GM21515 (cell line): ENCODE results near the gene CDK5RAP3.
A peak's percentile ranks its signal among the peaks of the same experiment; 100 is the strongest.
"Not testable (repeated sequence)": the region's sequence is repeated elsewhere in the genome, so short reads cannot be mapped to it uniquely, and the experiment has no call there.

ENCODE experiments used
- ATAC-seq: cut with Tn5 transposase; IDR thresholded peaks from one replicate; pipeline ENCODE4 v1.9.1; 2021; ENCODE audit not compliant: unreplicated experiment

The CDK5RAP3 gene, protein sequence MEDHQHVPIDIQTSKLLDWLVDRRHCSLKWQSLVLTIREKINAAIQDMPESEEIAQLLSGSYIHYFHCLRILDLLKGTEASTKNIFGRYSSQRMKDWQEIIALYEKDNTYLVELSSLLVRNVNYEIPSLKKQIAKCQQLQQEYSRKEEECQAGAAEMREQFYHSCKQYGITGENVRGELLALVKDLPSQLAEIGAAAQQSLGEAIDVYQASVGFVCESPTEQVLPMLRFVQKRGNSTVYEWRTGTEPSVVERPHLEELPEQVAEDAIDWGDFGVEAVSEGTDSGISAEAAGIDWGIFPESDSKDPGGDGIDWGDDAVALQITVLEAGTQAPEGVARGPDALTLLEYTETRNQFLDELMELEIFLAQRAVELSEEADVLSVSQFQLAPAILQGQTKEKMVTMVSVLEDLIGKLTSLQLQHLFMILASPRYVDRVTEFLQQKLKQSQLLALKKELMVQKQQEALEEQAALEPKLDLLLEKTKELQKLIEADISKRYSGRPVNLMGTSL

DNA sequence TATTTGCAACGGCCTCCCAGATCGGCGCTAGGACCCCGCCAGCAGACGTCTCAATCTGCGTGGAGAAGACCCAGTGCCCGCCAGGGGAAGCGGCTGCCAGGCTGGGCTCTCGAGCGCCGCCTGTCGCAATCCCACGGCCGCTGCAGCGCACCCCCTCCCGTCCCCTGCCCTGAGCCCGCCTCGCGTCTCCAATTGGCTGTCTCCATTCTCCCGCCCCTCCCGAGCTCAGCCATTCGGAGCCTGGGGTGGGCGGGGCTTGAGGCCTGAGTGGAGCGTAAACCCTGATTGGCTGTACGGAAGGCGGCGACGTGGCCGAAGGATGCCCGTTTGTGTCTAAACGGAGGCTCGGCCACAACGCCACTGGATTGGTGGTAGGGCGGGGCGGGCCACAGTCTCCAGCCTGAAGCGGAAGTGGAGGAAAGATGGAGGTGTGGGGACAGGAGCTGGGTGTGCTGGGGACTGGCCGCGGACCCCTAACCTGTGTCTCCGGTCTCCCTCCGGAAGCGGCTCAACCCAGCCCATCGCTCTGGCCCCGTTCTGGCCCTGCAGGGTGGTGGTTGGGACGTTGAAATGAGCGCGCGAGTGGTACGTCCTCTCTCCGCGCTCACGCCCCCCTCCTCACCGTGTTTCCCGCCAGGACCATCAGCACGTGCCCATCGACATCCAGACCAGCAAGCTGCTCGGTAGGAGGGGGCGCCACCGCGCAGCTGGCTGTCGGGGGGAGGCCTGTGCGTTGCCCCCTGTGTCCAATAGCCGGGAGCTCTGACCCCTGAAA, at the start of gene CDK5RAP3:
TSS of gene CDK5RAP3 (plus strand) at position 389 of the 775 bp plus-strand sequence. CDS start at position 423, 34 bp downstream.
- ATAC-seq, result peak; percentile 96

DNA sequence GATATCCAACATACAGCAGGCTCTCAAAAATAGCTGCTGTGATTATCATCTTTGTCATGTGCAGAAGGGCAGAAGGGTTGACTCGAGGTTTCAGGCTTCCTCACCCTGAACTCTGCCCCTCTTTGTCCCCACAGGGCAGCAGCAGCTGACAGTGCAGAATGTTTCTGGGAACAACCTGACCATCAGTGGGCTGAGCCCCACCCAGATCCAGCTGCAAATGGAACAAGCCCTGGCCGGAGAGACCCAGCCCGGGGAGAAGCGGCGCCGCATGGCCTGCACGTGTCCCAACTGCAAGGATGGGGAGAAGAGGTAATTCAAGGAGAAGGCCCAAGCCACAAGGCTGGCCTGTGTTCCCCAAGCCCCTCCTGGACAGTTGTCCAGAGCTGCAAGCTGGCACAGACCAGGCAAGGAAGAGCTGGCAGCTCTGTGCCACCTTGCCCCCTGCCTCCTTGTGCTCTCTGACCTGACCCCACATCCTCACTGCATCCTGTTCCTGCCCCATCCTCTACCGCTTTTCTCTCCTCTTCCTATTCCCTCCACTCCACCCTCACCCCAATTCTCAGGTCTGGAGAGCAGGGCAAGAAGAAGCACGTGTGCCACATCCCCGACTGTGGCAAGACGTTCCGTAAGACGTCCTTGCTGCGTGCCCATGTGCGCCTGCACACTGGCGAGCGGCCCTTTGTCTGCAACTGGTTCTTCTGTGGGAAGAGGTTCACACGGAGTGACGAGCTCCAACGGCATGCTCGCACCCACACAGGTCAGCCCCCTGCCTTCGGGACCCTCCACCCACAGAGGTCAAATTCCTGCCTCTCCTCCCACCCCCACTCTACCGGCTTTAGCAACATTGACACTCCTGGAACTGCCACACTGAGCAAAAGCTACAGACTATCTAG, 45.9 kb upstream of the CDK5RAP3 start:
- no peak for ATAC-seq

DNA sequence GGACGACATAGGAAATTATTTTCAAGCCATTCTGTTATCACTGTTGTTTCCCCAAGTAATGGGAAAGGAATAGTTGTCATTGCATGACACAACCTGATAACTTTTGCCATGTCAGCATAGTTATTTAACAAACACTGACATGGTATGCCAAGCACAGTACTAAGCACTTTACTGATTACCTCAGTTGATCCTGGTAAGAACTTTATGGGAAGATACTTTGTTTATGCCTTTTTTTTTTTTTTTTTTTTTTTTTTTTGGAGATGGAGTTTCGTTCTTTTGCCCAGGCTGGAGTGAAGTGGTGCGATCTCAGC, 45.3 kb upstream of the CDK5RAP3 start:
- no peak for ATAC-seq

DNA sequence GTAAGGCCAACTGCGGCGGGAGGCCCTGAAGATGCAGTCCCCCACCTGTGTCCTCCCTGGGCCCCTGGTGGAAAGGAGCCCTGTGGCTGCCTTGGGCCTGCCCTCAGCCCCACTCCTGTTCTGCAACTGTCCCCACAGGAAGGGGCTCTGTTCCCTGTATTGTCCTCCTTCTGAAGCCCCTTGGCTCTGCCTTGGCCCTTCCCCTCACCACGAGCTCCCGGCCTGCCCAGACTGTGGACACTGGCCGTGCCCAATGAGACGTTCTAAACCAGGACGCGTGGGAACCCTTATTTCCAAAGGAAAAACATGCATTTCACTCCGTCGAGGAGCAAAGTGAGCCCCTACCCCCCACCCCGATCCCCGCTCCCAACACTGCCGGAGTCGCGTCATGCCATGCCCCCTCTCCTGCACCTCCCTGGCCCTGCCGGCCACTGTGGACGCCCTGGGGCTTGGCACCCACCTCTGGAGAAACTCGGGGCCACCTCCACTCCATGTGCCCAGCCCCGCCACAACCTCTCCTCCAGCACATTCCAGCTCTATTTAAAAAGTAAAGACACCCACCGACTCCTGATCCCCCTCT, 43.0 kb upstream of the CDK5RAP3 start:
- ATAC-seq, result no peak

DNA sequence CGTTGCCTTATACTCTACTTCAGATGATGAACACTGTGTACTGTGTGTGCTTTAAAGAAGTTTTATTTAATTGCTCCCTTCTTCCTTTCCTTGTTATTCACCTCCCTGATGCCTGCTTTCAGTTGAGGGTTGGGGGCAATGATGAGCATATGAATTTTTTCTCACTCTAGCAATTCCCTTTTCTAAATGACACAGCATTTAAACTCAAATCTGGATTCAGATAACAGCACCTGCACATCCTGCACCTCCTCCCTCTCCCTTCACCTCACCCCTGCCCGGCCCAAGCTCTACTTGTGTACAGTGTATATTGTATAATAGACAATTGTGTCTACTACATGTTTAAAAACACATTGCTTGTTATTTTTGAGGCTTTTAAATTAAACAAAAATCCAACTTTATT, 42.5 kb upstream of the CDK5RAP3 start:
- ATAC-seq, result no peak

DNA sequence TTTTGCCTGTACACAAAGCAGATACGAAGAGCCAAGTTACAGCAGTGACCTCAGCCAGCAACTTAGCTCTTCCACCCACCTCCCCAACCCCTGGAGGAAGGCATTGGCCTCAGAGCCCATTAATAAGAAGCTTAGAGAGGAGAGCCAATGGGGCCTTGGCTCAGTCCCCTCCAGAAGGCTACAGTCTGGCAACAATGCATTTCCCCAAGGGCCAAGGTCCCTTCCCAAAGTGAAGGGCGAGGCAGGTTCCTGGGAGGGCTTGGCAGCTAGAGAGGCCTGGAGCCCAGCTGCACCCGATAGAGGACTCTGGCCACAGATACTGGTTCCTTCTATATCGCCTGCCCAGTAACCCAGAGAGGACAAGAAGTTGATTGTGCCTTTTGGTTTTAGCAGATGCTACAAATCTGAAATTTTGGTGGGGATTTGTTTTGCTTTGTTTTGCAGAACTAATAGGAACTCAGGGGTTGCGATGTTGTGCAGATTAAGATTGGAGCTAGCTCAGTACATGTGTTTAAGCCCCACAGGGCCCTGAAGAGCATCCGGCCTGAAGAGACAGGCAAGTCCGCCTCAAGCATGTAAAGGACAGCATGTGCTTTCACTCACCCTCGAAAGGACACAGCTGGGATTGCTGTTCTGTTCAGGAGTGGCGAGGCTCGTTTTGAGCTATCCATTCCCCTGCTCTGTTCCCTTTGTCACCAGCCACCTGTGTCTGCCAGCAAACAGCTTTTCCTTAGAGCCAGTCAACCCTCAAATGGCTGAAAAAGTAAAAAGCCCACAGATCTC, 41.5 kb upstream of the CDK5RAP3 start:
- ATAC-seq, result no peak

DNA sequence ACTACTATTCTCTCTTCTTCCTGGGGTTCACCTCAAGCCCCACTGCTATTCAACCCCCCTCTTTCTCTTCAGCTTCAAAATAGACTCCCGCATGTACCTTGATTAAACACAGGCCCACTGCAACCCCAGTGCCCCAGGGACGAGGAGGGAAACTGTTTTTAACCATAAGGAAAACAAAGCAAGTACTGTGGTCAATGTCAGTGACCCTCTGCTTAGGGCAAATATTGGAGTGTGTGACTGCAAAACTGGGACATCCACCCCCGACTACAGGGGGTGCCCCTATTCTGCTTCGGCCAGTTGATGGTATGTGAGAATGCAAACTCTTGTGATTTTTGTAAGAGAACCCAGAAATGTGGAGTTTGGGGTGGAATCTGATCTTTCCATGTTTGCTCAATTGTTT, 39.1 kb upstream of the CDK5RAP3 start:
- ATAC-seq, result no peak

DNA sequence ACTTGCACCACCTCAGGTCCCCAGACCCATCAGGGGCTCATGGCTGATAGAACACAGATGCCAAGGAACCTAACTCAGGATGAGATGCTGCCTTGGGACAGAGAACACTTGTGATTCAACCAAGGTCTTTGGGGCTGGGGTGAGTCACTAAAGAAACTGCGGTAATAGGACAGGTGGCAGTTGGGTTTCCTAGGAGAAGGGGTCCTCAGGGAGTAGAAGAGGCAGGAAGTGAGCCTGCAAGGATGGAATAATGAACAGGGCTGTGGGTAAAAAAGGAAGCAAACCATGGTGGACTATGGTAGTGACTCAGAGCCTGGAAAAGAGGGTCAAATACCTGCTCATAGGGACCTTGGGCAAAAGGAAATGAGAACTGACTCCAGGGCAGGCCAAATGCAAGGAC, 36.1 kb upstream of the CDK5RAP3 start:
- no peak for ATAC-seq

DNA sequence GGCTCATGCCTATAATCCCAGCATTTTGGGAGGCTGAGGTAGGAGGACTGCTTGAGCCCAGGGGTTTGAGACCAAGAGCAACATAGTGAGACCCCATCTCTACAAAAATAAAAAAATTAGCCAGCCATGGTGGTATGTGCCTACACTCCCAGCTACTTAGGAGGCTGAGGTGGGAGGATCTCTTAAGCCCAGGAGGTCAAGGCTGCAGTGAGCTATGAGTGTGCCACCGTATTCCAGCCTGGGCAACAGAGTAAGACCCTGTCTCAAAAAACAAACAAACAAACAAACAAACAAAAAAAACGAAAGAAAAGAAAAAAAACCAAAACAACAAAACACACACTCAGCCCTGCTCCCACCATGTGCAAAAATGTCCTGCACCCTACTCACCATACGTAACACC, 35.4 kb upstream of the CDK5RAP3 start:
- not testable (repeated sequence) for ATAC-seq

DNA sequence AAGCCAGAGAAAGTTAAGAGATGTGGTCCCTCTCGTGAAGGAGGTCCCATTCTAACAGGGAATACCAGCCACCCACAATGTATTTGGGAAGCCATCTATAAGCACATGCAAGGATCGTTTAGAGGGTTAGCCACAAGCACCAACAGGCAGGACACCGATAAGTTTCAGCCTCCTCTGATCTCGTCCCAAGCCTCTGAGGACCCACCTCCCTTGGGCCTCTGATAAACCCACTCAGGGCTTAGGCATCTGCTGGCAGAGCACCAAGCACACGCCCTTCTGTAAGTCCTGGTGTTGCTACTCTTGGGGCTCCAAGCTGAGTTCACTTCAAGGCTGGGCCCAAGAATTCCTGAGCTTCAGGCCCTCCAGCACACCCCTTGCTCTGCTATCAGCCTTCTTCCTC, 35.0 kb upstream of the CDK5RAP3 start:
- ATAC-seq, result no peak

DNA sequence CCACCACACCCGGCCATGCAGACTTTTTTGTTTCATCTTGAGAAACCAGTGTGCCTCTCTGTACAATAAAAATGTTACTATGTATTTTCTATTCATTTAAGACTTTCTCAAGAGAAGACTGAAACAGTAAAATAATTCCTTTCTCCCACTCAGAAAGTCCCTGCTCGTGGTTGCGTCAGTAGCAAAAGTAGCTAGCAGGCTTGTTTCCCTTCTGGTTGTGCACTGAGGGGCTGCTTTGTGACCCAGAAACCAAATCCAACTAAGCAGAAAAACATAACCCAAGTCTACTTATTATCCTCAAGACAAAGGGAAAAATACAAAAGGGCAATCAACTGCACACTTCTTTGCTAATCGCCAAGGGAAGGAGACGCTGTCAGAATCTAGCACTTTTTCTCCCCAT, 33.0 kb upstream of the CDK5RAP3 start:
- no peak for ATAC-seq

DNA sequence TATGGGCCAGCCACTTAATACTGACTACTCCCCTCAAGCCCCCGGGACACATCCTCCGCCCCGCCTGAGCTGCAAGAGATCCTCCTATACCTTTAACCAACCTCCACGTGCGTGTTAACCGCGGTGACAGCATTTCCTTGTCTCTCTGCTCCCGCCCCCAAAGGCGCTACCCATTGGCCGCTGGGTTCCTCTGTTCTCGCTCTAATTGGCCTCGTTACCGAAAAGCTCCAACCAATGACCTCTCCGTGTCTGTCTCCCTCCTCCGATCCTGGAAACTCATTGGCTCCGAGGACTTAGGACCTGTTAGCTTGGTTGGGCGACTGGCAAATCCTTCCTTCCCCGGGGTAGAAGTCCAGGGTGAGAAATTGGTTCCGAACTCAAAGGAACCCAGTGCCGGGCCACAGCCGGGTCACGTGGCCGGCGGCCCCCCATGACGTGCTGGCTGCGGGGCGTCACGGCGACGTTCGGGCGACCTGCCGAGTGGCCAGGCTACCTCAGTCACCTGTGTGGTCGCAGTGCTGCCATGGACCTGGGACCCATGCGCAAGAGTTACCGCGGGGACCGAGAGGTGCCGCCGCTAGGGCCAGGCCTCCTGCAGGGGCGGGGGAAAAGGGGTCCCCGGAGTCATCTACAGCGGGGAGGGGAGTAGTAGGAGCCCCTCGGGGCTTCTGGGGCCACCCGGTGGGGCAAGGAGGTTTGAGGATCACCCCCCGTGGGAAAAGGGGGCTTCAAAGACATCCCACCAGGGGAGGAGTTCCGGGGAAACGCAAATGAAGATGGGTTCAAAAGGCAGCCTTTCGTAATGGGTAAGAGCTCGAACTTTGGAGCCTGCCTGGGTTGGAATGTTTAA, 29.4 kb upstream of the CDK5RAP3 start, which contains the start of gene PNPO:
TSS of gene PNPO (plus strand) at position 326 of the 850 bp plus-strand sequence. CDS start at position 431, 105 bp downstream.
- ATAC-seq, result peak; percentile 89

DNA sequence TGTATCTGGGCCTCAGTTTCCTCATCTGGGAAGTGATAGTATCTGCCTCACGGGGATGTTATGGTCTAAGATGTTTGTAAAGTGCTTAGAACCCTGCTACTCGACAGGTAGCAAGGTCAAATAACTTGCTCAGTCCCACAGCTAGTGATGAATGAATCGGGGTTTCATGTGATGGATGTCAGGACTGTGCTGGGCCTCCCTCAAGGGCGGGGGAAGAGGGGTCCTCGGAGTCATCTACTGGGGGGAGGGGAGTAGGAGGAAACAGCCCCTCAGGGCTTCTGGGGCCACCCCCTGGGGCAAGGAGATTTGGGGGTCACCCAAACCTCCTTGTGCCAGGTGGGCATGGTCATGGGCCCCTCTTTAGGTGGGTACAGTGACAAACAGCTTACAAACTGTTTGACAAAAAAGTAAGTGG, 28.8 kb upstream of the CDK5RAP3 start:
- ATAC-seq, result no peak

DNA sequence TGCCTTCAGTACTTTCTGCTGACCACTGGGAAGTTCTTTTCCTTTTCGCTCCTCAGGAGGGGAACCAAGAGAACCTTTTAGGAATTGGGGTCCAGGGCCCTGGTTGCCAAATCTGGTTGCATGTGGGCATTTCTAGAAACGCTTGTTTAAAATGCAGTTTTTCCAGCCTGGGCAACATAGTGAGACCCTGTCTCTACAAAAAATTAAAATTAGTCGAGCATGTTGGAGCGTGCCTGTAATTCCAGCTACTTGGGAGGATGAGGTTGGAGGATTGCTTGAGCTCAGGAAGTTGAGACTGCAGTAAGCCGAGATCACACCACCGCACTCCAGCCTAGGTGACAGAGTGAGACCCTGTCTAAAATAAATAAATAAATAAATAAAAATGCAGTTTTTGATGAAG, 28.3 kb upstream of the CDK5RAP3 start:
- ATAC-seq, result no peak

DNA sequence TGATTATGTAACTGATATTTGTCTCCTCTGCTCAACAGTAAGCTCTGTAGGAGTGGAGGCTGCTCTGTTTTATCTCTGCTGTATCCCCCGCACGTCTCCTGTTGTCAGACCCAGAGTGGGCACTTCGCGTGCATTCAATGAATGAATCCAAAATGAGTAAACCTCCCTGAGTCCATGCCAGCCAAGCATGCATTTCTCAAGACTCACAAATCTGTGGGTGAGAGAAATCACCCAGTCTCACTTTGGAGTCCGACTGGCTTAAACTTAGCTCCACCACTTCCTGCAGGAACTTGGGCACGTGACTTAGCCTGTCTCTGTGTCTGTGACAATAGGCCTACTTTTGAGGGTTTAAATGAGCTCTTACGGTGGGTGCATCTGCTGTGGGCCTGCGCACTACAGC, 25.8 kb upstream of the CDK5RAP3 start:
- no peak for ATAC-seq

DNA sequence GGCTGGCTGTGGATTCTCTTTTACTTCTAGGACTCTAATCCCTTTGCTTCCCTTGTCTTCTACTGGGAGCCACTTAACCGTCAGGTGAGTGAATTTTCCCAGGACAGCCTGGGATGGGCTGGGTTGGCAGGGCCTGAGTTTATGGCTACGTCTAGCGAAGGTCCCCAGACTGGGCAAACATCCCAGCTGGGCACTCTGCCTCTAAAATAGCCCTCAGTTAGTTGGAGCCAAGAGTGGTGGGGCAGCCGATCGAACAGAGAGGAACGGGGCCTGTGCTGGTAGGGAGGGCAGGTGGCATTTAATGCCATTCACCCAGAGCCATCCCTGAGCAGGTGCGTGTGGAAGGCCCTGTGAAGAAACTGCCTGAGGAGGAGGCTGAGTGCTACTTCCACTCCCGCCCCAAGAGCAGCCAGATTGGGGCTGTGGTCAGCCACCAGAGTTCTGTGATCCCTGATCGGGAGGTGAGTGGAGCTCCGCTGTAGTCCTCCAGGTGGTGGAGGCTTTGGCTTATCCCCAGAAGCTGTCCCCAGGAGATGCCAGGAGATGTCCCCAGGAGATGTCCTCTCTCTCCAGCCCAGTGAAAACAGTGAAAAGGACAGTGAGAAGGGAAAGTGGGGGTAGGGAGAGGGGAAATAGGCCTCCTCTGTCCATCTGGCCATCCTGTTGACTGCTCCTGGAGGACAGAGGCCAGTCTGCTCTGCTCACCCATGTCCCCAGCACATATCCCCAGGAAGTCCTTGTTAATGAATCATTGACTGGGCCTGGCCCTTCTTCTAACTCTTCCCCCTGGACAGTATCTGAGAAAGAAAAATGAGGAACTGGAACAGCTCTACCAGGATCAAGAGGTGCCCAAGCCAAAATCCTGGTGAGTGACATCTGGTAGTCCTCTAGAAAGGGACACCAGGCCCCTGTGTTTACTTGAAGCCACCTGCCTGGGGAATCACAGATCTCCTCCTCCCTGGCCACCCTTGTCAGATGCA, 25.1 kb upstream of the CDK5RAP3 start:
- ATAC-seq, result no peak

DNA sequence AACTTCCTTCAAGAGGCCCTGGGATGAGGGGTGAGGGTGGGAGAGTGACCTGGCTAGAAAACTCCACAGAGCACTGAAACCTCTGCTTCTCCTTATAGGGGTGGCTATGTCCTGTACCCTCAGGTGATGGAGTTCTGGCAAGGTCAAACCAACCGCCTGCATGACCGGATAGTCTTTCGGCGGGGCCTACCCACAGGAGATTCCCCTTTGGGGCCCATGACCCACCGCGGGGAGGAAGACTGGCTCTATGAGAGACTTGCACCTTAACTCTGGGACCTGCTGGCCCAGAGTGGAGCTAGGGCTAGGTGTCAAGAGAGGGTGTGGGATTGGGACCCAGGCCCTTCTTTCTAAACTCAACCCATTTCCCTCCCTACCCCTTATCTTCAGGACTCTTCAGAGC, 24.4 kb upstream of the CDK5RAP3 start:
- no peak for ATAC-seq

DNA sequence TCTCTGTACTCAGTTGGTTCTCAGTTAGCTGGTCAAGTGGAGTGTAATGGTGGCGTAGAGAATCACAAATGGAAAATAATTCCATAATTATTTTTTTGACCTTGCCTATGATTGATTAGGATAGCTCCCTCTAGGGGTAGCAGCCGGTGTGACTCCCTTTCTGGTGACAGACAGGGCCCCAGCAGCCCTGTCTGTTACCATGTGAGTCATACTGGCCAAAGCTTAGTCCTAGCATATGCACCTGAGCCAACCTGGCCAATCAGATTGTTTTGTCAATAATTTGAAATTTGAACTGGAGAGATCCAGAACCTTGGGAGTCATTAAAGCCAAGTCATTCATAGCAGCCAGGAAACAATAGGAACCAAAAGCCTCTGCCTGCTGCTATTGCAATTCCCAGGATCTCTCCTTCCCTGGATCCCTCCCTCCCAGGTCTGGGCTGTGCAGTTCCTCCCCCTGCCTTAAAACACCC, 23.9 kb upstream of the CDK5RAP3 start:
- ATAC-seq, result peak; percentile 46
